BJ (cell line): ENCODE data around the gene RAMAC. TPM values are rescaled to one million over a fixed set of nuclear protein-coding genes. Genes with fewer than 3 reads are reported as not detected.

ENCODE experiments used
- CTCF ChIA-PET: fragments of 350-600 bp; formaldehyde crosslinking; extraction: SDS; loops from one replicate; lab custom pipeline; 2021; ENCODE audit warnings: antibody characterized with exemption, inconsistent platforms; lab: Yijun Ruan, JAX
- POLR2A ChIA-PET: fragments of 300-600 bp; sonication (Branson Sonifier 250); formaldehyde crosslinking; extraction: SDS; loops from one replicate; lab custom pipeline; 2021; ENCODE audit warnings: antibody characterized with exemption; lab: Charles Lee
- DNase-seq: peaks from one replicate; pipeline ENCODE4 v3.0.0-alpha.2; 2011; ENCODE audit warnings: low read depth
- H3K27me3 ChIP-seq: 2 replicates; pipeline ENCODE4 v1.6.0; 2011; ENCODE audit warnings: low read length; ENCODE audit not compliant: control insufficient read depth, insufficient read depth
- H3K36me3 ChIP-seq: 2 replicates; pipeline ENCODE4 v1.5.1; 2011; ENCODE audit warnings: low read length; ENCODE audit not compliant: control insufficient read depth, insufficient read depth
- H3K4me3 ChIP-seq: 2 replicates; pipeline ENCODE4 v1.5.1; 2011; ENCODE audit warnings: low read depth, mild to moderate bottlenecking, control low read depth, low read length
- polyA plus RNA-seq: library from polyadenylated mRNA; depleted of rRNA; stranded (reverse); fragments of >200 nt; gene quantifications from 2 replicates; pipeline ENCODE4 v1.2.3, GENCODE V29; 2011
- TF ChIP-seq, protein P1 (sequence below): IDR thresholded peaks from 2 replicates; pipeline ENCODE4 v1.5.1; 2011; ENCODE audit warnings: low read depth, mild to moderate bottlenecking, control low read depth, inconsistent platforms, low read length, moderate library complexity; ENCODE audit not compliant: insufficient read depth

The RAMAC gene
- polyA plus RNA-seq, 1 experiment: 20.3 TPM

DNA sequence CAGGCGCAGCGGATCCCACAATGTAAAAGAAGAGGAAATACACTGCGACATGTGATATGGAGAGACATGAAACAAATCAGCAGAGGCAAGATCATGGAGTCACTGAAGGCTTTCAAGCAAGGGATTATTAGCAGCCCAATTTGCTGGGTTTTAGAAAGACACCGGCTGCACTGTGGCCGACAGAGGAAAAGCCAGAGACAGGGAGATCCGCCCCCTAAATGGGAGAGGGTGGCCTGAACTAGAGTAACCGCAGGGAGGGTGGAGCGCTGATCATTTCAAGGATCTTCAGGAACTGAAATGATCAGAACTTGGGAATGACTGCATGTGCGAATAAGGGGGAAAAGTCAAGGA, 26.0 kb downstream of the RAMAC start:
- Histone ChIP-seq H3K4me3 (peak overlapping the region; percentile 59), H3K36me3 (peaks cover 2% of the 10 kb centered on the region), H3K27me3 (no peaks in the 10 kb centered on the region)
- CTCF ChIA-PET: interaction anchor here (0.5 to 2.4 kb wide), 7 partner anchors 11 to 475 kb away, joined by 3 to 29 read pairs (median 5); partner anchors contain the start of genes HDGFL3 and RPS17
- POLR2A ChIA-PET: no interaction called here
- TF ChIP-seq, protein P1, sequence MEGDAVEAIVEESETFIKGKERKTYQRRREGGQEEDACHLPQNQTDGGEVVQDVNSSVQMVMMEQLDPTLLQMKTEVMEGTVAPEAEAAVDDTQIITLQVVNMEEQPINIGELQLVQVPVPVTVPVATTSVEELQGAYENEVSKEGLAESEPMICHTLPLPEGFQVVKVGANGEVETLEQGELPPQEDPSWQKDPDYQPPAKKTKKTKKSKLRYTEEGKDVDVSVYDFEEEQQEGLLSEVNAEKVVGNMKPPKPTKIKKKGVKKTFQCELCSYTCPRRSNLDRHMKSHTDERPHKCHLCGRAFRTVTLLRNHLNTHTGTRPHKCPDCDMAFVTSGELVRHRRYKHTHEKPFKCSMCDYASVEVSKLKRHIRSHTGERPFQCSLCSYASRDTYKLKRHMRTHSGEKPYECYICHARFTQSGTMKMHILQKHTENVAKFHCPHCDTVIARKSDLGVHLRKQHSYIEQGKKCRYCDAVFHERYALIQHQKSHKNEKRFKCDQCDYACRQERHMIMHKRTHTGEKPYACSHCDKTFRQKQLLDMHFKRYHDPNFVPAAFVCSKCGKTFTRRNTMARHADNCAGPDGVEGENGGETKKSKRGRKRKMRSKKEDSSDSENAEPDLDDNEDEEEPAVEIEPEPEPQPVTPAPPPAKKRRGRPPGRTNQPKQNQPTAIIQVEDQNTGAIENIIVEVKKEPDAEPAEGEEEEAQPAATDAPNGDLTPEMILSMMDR: no peak
- no peak for DNase-seq

DNA sequence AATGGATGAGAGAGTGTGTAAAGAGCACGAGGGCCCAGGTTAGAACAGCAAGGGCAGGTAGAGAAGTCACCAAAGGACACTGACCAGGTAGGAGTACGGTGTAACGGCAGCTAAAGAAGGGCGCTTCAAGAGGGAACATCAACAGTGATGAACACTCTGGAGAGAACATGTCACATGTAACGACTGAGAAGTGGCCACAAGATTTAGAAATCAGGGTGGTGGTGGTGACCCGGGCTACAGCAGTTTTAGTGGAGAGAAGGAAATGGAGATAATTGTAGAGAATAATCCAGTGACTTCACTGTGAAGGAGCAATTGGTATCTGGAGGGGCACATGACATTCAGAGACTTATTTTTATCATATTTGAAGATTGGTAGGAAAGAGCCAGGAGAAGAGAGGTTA, 26.6 kb downstream of the RAMAC start:
- ChIA-PET CTCF (no interaction called here), POLR2A (no interaction called here)
- DNase-seq: no peak
- Histone ChIP-seq H3K4me3 (no peak overlapping the region), H3K27me3 (no peaks in the 10 kb centered on the region), H3K36me3 (peaks cover 4% of the 10 kb centered on the region)
- TF ChIP-seq, protein P1: no peak

DNA sequence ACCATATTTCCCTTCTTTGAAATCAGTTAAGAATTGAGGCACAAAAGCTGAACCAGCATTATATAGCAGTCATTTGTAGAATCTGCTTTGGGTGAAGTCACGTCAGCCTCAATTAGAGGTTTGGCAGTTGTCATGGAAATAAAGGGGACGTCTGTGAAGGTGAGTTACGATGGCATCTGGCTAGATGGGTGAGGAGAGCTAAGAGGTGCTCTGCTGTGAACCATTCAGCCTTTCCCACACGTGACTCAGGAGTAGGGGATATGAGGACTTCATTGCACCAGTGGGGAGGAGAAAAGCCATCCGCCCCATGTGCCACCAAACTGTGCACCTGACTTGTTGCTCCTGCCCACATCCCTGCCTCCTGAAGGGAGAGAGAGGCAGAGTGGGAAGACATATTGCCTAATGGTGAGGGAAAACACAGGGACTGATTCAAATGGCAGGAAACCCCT, 28.2 kb downstream of the RAMAC start:
- ChIA-PET CTCF (interaction anchor here (1.3 kb wide), 1 partner anchor 19 kb away, joined by 5 read pairs; no protein-coding TSS in a partner anchor), POLR2A (interaction anchor here (0.5 kb wide), 1 partner anchor 473 kb away, joined by 5 read pairs; no protein-coding TSS in a partner anchor)
- Histone ChIP-seq H3K4me3 (no peak overlapping the region), H3K27me3 (no peaks in the 10 kb centered on the region), H3K36me3 (peaks cover 5% of the 10 kb centered on the region)
- TF ChIP-seq, protein P1: no peak
- no peak for DNase-seq

DNA sequence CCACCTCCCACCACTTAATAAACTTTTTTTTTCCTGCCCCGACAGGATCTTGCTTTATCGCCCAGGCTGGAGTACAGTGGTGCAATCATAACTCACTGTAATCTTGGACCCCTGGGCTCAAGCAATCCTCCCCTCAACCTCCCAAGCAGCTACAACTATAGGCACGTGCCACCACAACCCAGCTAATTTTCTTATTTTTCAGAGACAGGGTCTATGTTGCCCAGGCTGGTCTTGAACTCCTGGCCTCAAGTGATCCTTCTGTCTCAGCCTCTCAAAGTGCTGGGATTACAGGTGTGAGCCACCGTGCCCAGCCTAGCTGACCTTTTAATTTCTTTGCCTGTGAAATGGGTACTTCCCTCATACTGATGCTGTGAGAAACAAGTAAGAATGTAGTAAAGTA, 29.4 kb downstream of the RAMAC start:
- ChIA-PET POLR2A (no interaction called here), CTCF (interaction anchor here (1.3 kb wide), 1 partner anchor 17 kb away, joined by 5 read pairs; no protein-coding TSS in a partner anchor)
- no peak overlapping the region for H3K4me3 ChIP-seq
- TF ChIP-seq, protein P1: no peak
- no peaks in the 10 kb centered on the region for H3K27me3 ChIP-seq
- DNase-seq: no peak
- peaks cover 8% of the 10 kb centered on the region for H3K36me3 ChIP-seq

DNA sequence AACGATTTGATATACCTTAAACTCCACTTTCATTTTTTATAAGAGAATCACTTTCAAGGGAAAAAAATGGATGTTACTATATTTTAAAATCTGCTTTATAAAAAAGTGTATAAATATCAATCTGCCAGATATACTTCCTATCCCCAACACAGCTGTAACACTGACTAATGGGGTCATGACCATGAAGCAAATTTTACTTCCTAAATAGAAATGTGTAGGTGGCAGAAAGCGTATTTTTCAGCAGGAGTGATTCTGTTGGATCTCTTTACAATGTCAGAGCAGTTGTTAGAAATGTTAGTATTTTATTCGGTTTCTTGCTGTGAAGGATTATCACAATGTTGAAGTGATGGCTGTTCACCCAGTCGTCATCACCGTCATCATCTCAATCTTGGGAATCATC, 30.9 kb downstream of the RAMAC start:
- H3K36me3 ChIP-seq: peaks cover 8% of the 10 kb centered on the region
- CTCF ChIA-PET: no interaction called here
- POLR2A ChIA-PET: no interaction called here
- no peak for DNase-seq
- TF ChIP-seq, protein P1: no peak
- no peak overlapping the region for H3K4me3 ChIP-seq
- no peaks in the 10 kb centered on the region for H3K27me3 ChIP-seq
